T-helper 22 cell (primary cell): Measurements from ENCODE around the gene PHF1.
A peak's percentile ranks its signal among the peaks of the same experiment; 100 is the strongest.
"Not testable (repeated sequence)": the region's sequence is repeated elsewhere in the genome, so short reads cannot be mapped to it uniquely, and the experiment has no call there.

ENCODE experiments used
- DNase-seq: peaks from one replicate; pipeline ENCODE4 v3.0.0-alpha.2; 2020; ENCODE audit warnings: low read depth

Gene PHF1

DNA sequence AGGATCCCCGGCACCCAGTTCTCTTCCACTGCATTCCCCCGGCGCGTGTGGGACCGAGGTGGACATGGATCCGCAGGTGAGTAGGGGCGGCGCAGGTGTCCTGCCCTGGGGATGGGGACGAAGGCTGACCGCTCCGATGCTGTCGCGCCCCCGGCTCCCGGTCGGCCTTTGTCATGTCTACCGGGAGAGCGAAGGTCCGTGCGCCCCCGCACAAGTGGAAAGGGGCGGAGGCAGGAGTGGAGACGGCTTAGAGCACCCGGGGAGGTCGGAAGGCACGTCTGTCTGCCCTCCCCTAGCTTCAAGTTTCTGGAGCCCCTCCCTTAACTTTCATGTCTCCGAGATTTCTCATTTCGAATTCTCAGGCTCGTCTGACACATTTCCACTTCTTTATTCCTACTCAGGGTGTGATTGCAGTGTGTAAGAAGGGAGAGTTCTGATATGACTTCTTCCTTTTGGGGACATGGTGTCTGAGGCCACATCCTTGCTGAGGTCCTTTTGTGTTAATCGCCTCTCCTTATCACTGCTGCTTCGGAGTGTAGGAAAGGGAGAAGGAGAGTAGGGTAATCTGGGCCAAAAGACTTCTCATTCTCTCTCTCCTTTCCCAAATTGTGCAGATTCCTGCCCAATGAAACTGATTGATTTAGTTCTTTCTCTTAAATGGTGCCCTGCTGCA is 18.8 kb upstream of the PHF1 start:
- DNase-seq: no peak

DNA sequence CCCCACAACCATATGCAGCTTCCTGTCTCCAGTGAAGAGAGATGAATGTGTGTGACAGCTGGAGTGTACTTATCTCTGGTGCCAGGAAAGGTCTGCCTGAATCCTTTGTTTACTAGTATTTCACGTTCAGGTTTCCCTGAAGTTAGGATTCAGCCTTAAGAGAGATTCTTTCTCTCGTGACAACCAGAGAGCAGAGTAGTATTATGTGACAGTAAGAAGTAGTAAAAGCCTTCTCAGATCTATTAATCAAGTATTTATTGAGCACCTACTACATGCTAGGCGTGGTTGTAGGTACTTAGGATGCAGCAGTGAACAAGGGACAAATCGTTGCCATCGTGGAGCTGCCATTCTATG is 18.2 kb upstream of the PHF1 start:
- no peak for DNase-seq

DNA sequence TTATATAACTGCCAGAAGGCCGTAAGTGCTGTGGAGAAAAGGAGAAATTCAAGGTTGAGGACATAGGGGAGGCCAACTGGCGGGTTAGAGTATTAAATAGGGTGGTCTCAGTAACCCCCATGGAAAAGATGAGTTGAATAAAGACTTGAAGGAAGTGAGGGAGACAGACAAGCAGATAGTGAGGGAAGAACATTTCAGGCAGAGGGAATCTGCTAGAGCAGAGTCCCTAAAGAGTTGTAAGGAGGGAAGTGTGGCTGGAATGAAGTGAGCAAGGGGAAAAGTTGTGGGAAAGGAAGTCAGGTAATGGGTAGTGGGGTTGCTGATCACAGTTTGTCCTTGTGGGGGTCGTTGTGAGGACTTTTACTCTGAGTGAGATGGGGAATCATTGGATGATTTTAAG is 17.8 kb upstream of the PHF1 start:
- no peak for DNase-seq

DNA sequence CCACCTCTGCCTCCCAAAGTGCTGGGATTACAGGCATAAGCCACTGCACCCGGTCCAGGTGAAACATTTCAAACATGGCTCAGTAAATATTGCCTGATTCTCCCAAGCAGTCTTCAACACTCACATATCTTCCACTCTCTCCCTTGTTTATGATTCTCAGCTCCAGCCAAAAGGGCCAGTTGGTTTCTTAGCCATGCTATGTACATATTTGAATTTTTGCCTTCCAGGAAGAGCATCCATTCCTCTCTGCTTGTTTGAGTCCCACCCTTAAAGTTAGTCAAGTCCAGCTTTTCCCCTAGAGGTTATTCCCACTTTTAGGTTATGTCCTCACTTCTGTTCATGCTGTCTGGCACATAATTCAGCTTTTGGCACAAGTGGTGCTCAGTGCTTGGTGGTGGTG is 13.3 kb upstream of the PHF1 start:
- no peak for DNase-seq

DNA sequence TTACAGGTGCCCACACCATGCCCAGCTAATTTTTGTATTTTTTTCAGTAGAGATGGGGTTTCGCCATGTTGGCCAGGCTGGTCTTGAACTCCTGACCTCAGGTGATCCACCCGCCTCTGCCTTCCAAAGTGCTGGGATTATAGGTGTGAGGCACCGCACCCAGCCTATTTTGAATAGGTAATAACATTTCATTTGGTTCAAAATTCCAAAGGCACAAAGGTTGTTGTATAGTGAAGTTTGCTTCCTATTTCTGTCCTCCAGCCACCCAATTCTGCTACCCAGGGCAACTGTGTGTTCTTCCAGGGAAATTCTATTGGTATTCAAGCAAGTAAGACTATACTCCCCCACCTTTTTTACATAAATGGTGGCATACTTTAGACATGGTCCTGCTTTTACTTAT is 12.2 kb upstream of the PHF1 start:
- DNase-seq: not testable (repeated sequence)

DNA sequence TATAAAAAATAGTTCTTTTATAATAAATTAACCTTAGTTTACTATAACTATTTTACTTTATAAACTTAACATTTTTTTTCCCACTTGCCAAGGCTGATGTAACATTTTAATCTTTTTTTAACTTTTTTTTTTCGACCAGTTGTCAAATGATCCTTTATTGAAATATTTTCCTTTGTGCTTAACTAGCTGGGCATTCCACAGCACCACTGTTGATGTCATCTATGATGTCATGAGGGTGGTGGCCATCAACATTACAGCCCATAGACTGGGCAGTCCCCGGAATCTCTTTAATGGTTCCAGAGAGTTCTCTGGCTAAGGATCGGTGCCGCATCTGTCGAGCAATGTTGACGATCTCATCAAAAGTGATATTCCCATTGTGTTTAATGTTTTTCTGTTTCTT is 10.9 kb upstream of the PHF1 start:
- not testable (repeated sequence) for DNase-seq

DNA sequence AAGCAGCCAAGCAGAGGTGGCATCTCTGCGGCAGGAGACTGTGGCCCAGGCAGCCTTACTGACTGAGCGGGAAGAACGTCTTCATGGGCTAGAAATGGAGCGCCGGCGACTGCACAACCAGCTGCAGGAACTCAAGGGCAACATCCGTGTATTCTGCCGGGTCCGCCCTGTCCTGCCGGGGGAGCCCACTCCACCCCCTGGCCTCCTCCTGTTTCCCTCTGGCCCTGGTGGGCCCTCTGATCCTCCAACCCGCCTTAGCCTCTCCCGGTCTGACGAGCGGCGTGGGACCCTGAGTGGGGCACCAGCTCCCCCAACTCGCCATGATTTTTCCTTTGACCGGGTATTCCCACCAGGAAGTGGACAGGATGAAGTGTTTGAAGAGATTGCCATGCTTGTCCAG is 5.9 kb upstream of the PHF1 start:
- DNase-seq: no peak

DNA sequence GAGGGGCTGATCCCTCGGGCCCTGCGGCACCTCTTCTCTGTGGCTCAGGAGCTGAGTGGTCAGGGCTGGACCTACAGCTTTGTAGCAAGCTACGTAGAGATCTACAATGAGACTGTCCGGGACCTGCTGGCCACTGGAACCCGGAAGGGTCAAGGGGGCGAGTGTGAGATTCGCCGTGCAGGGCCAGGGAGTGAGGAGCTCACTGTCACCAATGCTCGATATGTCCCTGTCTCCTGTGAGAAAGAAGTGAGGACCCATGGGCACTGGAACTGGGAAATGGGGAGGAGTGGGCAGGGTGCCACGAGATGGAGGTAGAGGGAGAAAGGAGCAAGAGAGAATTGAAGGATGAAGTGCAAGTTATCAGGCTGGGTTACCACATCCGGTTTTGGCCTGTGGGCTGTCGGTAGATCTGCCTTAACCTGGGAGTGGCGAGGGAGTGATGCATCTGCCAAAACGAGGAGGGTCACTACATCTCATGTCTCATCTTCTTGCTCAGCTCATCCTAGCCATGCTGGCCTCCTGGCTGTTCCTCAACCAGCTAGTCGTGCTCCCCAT is 5.4 kb upstream of the PHF1 start:
- DNase-seq: no peak

DNA sequence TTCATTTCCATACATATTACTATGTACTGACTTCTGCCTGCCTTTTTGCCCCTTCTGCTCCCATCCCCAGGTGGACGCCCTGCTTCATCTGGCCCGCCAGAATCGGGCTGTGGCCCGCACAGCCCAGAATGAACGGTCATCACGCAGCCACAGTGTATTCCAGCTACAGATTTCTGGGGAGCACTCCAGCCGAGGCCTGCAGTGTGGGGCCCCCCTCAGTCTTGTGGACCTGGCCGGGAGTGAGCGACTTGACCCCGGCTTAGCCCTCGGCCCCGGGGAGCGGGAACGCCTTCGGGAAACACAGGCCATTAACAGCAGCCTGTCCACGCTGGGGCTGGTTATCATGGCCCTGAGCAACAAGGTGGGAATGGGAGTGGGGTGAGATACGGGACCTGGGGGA is 4.7 kb upstream of the PHF1 start:
- no peak for DNase-seq

DNA sequence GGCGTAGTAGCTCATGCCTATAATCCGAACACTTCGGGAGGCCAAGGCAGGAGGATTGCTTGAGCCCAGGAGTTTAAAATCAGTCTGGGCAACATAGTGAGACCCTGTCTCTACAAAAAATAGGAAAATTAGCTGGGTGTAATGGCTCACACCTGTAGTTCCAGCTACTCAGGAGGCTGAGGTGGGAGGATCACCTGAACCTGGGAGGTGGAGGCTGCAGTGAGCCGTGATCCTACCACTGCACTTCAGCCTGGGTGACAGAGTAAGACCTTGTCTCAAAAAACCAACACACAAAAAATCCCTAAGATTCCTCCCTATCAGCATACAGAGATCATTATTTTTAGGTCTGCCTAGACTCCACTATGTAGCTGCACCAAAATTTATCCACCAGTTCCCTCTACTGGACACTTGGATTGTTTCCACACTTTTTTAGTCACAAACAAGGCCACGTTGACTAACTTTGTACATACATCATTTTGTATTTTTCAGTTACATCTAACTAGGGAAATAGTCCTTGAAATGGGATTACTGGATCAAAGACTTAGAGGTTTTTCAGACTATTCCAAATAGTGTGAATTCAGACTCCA is 3.6 kb upstream of the PHF1 start:
- DNase-seq: no peak

DNA sequence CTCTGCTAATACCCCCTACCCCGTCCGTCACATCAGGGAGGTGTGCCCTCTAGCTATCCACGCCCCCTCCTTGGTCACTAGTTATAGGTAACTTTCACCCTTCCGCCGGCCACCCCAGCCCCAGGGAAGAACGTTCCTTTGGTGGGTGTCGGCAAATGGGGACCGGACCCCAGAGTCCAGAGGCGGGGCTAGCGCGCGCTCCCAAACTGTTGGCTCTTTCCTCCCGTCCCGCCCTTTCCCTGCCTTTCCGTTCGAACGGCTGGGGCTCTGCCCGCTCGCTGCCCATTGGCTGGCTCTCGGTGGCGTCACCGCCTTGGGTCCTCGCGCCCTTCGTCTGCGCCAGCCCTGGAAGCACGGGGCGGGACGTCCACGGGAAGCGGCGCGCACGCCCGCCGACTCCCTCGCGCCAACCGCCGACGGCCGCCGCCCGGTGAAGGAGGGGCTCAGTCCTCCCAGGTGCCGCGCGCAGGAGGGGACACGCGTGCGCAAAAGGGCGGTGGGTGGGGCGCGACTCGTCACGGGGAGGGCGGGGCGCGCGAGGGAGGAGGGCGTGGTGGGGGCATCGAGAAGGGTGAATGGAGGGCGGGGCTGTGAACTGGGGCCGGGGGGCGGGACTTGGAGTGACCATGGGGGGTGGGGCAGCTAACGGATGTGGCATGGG is 634 bp upstream of the PHF1 start:
- peak; percentile 97 for DNase-seq

DNA sequence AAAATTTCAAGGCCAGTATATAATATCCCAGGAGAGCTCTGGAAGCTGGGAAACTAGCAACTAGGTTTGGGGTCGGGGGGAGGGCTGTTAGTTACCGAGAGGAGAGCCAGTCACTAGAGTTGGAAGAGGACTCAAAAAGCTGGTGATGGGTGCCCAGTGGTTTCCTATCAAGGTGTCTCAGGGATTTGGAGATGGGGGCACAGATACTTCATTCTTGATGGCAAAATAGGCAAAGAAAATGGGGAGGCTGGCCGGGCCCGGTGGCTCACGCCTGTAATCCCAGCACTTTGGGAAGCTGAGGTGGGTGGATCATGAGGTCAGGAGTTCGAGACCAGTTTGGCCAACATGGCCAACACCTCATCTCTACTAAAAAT is 805 bp downstream of the PHF1 start:
- DNase-seq: no peak

DNA sequence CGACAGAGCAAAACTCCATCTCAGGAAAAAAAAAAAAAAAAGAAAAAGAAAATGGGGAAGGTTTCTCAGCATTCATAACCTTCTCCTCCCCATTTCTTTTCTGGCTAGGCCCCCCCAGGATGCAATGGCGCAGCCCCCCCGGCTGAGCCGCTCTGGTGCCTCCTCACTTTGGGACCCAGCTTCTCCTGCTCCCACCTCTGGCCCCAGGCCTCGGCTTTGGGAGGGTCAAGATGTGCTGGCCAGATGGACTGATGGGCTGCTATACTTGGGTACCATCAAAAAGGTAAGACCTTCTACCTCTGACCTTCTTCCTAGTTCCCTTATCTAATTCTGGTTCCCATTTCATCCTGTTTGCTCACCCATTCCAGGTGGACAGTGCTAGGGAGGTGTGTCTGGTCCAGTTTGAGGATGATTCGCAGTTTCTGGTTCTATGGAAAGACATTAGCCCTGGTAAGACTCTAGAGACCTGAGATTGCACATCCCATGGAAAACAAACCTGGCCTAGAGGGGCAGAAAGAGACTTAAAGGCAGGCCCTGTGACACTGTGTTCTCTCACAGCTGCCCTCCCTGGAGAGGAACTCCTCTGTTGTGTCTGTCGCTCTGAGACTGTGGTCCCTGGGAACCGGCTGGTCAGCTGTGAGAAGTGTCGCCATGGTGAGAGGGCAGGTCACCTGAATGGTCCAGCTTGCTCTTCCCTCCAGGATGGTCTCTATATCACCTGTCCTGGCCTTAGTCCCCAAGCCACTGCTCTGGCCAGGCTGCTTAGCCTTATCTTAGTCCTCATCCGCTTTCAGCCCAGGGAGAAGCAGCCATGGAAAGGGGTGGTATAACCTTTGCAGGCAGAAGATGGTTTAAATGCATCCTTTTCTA is 1.6 kb downstream of the PHF1 start:
- DNase-seq: no peak

DNA sequence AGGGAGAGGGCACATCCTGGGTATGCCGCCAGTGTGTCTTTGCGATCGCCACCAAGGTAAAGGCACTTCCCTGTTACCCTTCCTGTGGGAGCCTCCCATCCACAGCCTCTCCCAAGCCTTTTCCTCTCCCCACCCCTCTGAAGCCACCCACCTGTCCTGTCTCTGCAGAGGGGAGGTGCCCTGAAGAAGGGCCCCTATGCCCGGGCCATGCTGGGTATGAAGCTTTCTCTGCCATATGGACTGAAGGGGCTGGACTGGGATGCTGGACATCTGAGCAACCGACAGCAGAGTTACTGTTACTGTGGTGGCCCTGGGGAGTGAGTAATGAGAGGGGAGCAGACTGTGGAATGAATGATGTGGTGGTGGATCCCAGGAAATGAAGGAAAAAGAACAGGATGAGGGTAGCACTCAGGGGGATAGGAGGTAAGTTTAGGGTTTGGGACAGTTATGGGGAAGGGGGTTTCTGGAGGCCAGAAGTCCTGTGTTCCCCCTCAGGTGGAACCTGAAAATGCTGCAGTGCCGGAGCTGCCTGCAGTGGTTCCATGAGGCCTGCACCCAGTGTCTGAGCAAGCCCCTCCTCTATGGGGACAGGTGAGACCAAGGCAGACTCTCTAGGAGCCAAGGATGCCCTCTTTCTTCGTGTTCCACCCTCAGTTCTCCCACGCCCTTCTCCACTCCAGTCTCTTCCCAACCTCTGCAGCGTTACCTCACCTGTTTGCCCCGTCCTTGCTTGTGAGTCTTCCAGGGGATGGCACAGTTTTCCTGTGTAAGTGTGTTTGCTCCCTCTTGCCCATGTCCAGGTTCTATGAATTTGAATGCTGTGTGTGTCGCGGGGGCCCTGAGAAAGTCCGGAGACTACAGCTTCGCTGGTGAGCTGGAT is 2.7 kb downstream of the PHF1 start:
- DNase-seq: no peak

DNA sequence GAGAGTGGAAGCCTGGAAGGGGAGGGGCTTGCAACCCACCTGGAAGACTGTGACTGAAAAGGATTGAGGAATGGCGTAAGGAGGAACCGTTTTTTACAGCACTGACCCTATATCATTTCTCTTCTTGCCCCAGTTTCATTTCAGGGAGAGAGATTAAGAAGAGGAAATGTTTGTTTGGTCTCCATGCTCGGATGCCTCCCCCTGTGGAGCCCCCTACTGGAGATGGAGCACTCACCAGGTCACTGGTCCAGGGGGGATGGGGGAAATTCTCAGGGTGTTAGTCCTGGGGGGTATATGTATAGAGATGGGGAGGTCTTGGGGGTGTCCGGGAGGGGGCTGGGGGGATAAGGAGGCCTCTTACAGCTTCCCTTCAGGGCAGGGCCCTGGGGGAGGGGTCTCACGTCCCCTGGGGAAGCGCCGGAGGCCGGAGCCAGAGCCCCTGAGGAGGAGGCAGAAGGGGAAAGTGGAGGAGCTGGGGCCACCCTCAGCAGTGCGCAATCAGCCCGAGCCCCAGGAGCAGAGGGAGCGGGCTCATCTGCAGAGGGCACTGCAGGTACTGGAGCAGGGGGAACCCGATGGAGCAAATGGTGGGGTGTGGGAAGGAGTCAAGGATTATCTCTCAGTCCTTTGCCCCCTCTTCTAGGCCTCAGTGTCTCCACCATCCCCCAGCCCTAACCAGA is 3.9 kb downstream of the PHF1 start:
- no peak for DNase-seq

DNA sequence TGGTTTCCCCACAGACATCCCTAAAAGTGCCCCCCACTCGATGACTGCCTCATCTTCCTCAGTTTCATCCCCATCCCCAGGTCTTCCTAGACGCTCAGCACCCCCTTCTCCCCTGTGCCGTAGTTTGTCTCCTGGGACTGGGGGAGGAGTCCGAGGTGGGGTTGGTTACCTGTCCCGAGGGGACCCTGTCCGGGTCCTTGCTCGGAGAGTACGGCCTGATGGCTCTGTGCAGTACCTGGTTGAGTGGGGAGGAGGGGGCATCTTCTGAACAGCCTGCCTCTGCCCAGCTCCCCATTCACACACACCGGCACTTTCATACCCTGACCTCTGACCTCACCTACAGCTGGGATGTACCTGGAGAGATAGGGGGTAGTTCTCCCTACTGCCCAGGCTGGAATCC is 5.0 kb downstream of the PHF1 start:
- no peak for DNase-seq

DNA sequence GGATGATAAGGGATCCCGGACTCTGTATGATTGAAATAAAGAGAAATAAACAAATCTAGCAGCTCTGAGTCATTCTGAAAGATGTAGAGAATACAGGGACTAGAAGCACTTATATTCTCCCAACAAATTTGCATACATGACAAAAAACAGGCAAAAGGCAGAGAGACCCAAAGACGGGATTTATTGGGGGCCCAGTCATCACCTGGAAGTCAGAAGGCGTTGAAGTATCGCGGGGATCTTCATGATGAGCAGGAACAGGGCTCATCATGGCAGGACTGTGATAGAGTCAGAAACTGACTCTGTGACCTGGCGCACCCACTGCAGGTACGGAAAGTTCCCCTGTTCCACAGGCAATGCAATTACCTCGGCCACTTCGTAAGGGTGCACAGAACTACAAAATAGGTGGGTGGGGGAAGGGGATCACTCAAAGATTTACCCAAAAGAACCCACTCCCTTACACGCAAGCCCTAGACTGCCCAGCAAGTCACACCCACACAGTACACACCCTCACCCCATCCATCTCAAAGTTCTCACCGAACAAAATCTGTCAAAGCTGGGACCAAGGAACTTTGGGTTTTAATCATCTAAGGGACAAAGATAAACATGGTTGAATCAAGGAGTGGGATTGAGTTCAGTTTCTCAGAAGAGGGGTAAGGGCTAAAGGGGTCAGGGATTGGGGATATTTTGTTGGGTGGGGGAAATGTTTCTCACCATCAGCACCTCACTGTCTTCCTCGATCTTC is 5.7 kb downstream of the PHF1 start:
- DNase-seq: no peak

DNA sequence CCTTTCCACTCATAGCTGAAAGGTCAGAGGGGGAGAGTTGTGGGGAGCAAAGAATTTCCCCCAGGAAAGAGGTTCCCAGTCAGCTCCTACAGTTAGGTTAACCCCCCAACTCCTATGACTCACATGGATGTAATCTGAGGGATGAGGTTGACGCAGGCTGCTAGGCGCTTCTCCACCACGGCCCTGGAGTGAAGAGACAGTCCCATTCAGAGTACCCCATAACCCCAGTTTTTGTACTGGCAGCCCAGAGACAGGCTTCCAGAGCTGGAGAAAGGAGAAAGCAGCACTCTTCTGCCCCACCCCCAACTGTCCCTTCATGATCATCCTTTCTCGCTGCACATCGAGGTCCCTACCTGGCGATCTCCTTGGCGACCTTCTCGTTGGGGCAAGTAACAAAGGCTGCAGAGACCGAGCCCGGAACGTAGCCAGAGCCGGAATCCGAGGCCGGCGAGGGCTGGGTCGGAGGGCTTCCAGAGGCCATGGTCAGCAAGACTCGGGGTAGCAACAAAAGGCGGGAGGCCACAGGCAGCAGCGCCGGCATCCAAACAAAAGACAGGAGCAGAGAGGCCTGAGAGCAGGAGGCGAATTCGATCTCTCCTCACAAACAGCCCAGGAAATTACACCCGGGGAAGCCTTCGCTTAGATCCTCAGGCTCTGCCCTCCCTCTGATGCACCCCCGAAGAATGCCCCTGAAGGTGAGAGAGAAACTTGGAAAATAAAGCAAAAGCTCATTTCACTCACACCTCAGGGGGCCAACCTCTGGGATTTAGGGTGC is 6.5 kb downstream of the PHF1 start:
- DNase-seq: no peak

DNA sequence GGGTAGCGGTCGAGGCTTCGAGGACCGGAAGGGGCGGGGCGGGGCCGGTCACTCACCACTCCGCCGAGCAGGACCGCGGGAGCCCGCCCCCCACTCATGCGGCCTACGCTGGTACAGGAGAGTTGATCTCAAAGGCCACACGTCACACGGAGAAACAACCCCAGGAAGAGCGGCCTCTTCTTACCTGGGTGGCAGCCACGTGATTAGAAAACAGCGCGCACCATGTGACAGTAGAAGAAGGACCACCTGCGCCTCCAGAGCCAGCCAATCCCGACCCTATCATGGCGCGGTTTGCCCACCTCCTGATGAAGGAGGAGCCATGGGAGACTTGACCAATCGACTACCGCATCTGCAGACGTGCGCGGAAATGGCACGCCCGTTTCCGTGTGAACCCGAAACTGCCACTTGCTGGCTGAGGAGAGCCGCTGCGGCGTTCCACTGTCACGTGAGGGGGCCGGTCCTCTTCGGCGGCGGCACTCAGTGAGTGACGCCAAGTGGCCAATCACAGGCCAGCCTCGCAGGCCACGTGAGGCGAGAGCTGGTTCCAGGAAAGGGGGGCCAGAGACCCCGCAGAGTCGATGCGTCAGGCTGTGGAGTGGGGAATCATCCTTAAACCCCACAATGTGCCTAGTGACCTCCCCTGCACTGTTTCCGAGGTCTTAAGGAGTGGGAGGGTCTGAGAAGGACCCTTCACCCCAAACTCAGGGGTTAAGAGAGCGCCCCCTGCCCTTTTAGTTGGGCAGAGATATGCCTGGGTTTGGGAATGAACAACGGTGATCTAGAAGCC is 7.3 kb downstream of the PHF1 start, which contains the start of gene CUTA:
Gene CUTA (minus strand): TSS at position 205 of the 787 bp plus-strand sequence. CDS start 107 bp downstream, at position 98.
- peak; percentile 100 for DNase-seq
